AG04449 (cell line): ENCODE results near the gene ETV5.

Experiments used
- CTCF ChIA-PET: fragments of 350-600 bp; formaldehyde crosslinking; extraction: SDS; loops from one replicate; lab custom pipeline; 2021; ENCODE audit warnings: antibody characterized with exemption; lab: Yijun Ruan, JAX
- POLR2A ChIA-PET: fragments of 400-600, 350-600 bp; formaldehyde crosslinking; extraction: SDS; loops from one replicate; lab custom pipeline; 2020; ENCODE audit warnings: antibody characterized with exemption, inconsistent platforms; lab: Yijun Ruan, JAX
- DNase-seq: peaks from one replicate; pipeline ENCODE4 v3.0.0-alpha.2; 2010; ENCODE audit warnings: low read depth, low spot score
- H3K4me3 ChIP-seq: 2 replicates; pipeline ENCODE4 v1.5.1; 2011; ENCODE audit warnings: low read depth, mild to moderate bottlenecking, control low read depth, low read length
- CTCF ChIP-seq: IDR thresholded peaks from one replicate; pipeline ENCODE4 v1.5.1; 2011; ENCODE audit warnings: mild to moderate bottlenecking, moderate library complexity, low read length, control low read depth, inconsistent platforms; ENCODE audit not compliant: insufficient read depth; ENCODE audit errors: missing control alignments

The ETV5 gene

GRCh38 chr3:186090901-186091300, 18.0 kb downstream of the ETV5 start:
- H3K4me3 ChIP-seq = no peak overlapping the region
- DNase-seq = no peak
- no peak for TF ChIP-seq CTCF
- ChIA-PET POLR2A (no interaction called here), CTCF (interaction anchor here (1.3 to 2.2 kb wide), 3 partner anchors 9 to 449 kb away, joined by 5 to 7 read pairs (median 5); no protein-coding TSS in a partner anchor)

GRCh38 chr3:186088335-186088734, 20.6 kb downstream of the ETV5 start:
- no peak overlapping the region for H3K4me3 ChIP-seq
- DNase-seq = no peak
- ChIA-PET POLR2A (no interaction called here), CTCF (no interaction called here)
- TF ChIP-seq CTCF = no peak

- POLR2A ChIA-PET = no interaction called here
- TF ChIP-seq CTCF = no peak
- H3K4me3 ChIP-seq = no peak overlapping the region
- CTCF ChIA-PET = no interaction called here
- DNase-seq = no peak
These were observed 24.6 kb downstream of the ETV5 start for GRCh38 chr3:186084264-186084663.

GRCh38 chr3:186083746-186084145, 25.1 kb downstream of the ETV5 start:
- H3K4me3 ChIP-seq = no peak overlapping the region
- no peak for TF ChIP-seq CTCF
- DNase-seq = no peak
- ChIA-PET CTCF (no interaction called here), POLR2A (no interaction called here)

GRCh38 chr3:186082150-186082549, 26.7 kb downstream of the ETV5 start:
- CTCF ChIA-PET = interaction anchor here (0.9 to 2.2 kb wide), 4 partner anchors 9 to 458 kb away, joined by 3 to 10 read pairs (median 6); no protein-coding TSS in a partner anchor
- no peak for TF ChIP-seq CTCF
- no peak overlapping the region for H3K4me3 ChIP-seq
- POLR2A ChIA-PET = no interaction called here
- DNase-seq = no peak

- H3K4me3 ChIP-seq = no peak overlapping the region
- CTCF ChIA-PET = interaction anchor here (0.9 to 2.2 kb wide), 5 partner anchors 10 to 458 kb away, joined by 3 to 10 read pairs (median 5); no protein-coding TSS in a partner anchor
- POLR2A ChIA-PET = no interaction called here
- no peak for TF ChIP-seq CTCF
- no peak for DNase-seq
These were observed 27.2 kb downstream of the ETV5 start for GRCh38 chr3:186081678-186082077.
